Esophagus mucosa (tissue), 1 donor: ENCODE measurements around the gene OR8D4. TPM values are rescaled to one million over a fixed set of nuclear protein-coding genes. Genes with fewer than 3 reads are reported as not detected.
"Not testable (repeated sequence)": the region's sequence is repeated elsewhere in the genome, so short reads cannot be mapped to it uniquely, and the experiment has no call there.

Source experiments
- ATAC-seq: fragments of 200-7000 bp; cut with Tn5 transposase; one replicate; pipeline ENCODE4 v1.9.1; 2020
- total RNA-seq: library from RNA; stranded (reverse); gene quantifications from one replicate; pipeline ENCODE4 v1.2.4, GENCODE V29; 2023
- donor health status: DM: yes; HTN: yes; CAD: no.

Gene OR8D4
- total RNA-seq: not detected

DNA sequence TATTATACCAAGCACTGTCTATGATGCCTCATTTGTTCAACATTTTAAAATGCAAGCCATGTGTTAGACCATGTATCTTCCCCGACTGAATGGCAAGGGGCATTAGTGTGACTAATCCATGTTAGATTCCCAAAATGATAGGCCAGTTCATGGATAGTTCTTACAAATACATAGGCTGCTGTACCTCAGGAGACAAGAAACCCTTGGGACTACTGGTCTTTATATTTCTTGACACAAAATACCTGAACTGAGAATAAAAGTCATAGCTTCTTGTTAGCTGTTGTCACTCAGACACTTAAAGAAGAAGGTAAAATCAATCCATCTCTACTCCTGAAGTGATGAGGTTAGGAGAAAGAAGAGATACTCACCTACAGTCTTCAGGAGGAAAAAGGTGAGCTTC is at the start of gene OR8D4:
Gene OR8D4, plus strand, starts transcription at position 301 of the 400 bp plus-strand sequence. CDS start 4,265 bp downstream, outside the sequence.
- ATAC-seq: no peak

DNA sequence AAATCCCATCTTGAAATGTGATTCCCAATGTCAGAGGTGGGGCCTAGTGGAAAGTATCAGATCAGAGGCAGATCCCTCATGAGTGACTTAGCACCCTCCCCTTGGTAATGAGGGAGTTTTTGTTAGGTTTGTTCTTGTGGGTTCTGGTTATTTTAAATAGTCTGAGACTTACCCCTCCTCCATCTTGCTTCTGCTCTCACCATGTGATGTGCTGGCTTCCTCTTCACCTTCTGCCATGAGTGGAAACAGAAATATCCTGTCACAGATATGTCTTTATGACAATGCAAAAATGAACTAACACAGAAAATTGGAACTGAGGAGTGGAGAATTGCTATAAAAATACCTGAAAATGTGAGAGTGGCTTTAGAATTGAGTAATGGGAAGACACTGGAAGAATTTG is 49.6 kb upstream of the OR8D4 start:
- ATAC-seq: no peak

DNA sequence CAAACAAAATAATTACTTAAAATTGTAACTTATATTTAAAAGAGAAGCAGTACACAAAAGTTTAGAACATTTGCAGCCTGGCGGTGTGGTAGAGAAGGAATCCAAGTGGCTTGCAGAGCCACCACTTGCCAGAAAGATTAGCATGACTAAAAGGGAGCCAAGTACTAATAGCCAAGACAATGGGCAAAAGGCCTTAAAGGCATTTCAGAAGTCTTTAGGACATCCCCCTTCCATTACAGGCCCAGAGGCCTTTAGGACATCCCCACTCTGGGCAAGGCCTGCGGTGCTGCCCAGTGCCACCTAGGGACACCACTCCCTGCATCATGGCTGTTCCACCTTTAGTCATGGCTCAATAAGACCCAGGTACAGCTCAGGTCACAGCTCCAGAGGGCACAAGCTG is 48.9 kb upstream of the OR8D4 start:
- ATAC-seq: no peak

DNA sequence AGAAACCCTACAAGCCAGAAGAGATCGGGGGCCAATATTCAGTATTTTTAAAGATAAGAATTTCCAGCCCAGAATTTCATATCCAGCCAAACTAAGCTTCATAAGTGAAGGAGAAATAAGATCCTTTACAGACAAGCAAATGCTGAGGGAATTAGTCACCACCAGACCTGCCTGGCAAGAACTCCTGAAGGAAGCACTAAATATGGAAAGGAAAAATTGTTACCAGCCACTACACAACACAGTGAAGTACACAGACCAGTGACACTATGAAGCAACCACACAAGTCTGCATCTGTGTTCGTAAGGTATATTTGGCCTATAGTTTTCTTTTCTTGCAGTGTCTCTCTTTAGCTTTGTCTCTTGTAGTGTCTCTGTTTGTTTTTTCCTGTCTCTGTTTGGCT is 45.5 kb upstream of the OR8D4 start:
- ATAC-seq: no peak

DNA sequence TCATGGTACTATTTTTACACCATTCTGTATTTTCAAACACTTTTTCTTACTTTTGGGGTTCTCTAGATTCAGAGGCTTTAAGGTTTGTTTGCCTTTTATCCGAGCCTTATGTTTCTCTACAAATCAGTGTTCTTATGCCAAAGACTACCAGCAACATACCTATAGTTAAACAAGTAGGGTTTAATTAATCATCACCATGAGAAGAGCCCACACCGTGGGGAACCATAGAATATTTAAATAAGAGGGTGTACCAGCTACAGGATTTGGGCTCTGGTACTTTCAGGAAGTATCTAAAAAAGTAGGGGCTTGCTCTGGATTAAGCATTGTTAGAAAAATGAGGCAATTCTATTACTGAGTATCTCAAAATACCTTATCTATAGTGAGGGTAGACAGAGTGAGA is 42.2 kb upstream of the OR8D4 start:
- ATAC-seq: no peak

DNA sequence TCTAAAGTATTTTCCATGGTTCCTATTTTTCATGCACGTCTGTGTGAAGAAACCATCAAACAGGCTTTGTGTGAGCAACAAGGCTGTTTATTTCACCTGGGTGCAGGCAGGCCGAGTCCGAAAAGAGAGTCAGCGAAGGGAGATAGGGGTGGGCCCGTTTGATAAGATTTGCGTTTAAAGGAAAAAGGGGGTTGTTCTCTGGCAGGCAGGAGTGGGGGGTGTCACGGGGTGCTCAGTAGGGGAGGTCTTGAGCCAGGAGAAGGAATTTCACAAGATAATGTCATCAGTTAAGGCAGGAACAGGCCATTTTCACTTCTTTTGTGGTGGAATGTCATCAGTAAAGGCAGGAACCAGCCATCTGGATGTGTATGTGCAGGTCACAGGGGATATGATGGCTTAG is 36.7 kb upstream of the OR8D4 start:
- ATAC-seq: not testable (repeated sequence)

DNA sequence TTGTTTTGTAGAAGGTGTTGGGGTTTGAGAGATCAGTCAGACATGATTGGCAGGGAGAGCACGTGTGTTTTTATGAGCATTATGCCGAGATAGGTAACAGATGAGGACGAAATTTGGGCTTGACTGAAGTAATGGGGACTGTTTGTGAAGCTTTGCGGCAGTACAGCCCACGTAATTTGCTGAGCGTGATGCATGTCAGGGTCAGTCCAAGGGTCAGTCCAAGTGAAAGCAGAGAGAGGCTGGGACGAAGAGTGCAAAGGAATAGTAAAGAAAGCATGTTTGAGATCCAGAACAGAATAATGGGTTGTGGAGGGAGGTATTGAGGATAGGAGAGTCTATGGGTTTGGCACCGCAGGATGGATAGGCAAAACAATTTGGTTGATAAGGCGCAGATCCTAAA is 34.2 kb upstream of the OR8D4 start:
- not testable (repeated sequence) for ATAC-seq

DNA sequence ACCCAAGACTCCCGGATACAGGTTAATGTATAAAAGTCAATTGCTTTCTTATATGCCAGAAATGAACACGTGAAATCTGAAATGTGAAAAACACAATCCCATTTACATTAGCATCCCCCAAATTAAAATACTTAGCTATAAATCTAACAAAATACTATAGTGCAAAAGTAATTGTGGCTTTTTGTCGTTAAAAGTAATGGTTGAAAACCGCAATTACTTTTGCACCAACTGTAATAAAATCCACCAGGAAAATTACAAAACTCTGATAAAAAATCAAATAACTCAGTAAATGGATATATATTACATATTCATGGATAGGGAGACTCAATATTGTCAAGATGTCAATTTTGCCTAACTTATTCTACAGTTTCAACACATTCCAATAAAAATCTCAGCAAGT is 21.1 kb upstream of the OR8D4 start:
- ATAC-seq: no peak

DNA sequence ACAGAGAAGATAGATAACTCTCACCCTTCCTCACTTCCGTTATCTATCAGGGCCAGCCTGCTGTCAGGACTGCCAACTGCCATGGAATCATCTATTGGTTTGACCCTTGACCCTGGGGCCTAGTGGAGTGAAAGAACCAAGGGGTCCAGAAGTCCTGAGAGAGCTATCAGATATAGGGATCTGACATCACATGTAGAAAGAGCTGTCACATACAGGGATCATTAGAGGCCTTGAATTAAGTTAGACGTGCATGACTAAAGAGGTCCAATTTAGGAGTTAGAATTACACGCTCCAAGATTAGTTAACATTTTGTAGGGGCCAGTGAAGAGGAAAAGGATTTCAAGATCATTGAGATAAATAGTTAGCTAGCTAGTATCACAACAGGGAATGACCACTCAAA is 16.4 kb upstream of the OR8D4 start, which contains the start of gene TMEM225:
Gene TMEM225, minus strand, starts transcription at position 101 of the 400 bp plus-strand sequence. CDS start 245 bp downstream, outside the sequence.
- ATAC-seq: no peak

DNA sequence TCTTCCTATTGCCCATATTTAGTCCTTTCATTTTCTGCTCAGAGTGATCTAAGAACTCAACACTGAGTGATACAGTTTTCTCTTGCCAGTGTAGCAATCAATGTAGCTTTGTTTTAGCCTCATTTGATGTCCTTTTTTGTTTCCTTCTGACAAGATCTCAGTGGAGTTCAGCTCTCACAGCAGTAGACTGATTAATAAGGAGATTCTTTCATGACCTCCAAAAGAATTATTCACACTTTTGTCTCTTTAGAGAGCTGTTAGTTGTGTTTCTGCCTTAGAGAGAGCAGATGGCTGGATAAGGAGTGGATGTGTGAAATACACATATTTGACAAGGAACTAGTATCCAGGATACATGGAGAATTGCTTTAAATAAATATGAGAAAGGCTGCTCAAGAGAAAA is 9.9 kb upstream of the OR8D4 start:
- no peak for ATAC-seq

DNA sequence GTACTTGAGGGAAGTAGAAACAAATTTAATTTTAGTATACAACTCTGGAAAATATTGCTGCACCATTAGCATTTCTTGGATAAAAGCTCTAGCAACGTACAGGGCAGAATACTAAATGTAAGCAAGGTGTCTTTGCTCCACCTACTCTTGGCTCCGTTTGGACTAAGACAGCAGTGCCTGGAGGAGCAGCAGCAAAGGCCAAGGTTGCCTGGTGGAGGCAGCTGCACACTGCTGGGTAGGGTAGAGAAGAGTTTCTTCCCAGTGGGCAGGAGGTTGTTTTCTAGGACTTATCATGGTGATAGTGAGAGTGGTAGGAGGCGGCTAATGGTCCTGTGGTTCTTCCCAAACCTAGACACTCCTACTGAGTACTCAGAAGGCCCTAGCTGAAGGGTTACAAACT is 2.2 kb upstream of the OR8D4 start:
- no peak for ATAC-seq

DNA sequence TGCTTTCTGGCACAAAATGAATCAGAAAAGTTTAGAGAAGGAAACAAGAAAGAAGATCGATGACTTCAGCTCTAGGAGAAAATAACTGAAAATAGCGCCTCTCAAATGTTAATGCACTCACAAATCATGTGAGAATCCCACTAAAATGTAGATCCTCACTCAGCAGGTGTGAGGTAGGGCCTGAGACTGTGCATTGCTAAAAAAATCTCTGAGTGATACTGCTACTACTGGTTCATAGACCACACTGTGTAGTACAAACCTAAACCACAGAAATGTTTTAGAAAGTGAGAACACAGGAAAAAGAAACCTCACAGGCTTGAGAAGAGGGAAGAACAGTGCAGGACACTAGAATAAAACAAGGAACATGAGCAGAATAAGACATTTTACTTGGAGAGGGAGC is 2.0 kb downstream of the OR8D4 start:
- no peak for ATAC-seq

DNA sequence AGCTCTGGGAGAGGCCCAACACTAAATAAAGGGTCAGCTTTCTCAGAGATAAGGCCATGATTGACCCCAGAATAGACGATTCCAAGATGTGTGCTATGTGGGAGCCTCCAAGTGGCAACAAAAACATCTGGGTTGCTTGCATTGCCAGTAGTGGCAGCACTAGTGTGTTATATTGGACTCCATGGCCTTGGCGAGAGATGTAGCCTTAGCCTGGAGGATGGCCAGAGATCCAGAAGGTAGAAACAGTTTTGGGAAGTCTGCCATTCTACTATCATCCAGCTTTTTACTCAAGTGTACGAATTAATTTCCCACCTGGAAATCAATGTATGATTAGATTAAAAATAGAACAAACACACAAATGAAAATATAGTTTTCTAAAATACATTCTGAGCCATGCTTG is 3.0 kb downstream of the OR8D4 start:
- ATAC-seq: no peak

DNA sequence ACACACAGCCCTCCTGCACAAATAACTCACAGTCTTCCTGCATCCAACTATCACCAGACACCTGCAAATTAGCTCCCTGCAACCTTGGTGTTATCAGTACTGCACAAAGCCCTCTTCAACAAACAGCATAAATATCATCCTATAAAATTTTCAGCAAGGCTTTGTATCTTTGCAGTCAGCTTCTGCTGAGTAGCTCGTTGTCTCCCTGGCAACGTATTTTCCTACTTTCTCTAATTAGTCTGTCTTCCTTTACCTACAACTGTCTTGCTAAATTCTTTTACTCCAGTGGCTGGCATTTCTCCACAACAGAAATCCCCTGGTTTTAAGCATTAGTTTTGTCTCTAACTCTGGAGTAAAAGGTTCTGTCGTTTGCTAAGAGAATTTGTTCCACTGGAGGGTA is 3.9 kb downstream of the OR8D4 start:
- no peak for ATAC-seq

DNA sequence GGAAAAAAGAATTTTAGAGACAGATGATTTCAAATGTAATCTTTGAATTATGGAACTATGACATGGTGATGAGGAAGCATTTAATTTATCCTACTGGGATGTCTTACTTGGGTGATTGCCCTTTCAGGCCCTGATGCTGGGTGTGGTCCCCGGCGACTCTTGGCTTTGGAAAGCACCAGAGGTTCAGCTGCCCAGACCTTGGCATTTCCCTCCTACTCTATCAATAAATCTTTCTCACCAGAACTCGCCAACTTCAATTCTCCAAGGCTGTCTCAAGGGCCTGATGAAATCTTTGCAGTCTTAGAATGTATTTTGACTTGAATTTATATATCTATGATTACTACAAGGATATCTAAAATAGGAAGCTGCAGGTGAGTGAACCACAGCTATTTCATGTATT is 19.0 kb downstream of the OR8D4 start:
- no peak for ATAC-seq

DNA sequence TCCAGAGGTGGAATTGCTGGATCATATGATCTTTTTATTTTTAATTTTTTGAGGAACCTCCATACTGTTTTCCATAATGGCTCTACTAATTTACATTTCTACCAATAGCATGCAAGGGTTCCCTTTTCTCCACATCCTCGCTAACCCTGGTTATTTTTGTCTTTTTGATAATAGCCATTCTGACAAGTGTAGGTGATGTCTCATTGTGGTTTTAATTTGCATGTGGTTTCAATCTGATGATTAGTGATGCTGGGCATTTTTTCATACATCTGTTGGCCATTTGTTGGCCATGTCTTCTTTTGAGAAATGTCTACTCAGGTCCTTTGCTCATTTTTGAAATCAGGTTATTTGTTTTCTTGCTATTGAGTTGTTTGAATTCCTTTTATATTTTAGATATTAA is 22.1 kb downstream of the OR8D4 start:
- ATAC-seq: no peak

DNA sequence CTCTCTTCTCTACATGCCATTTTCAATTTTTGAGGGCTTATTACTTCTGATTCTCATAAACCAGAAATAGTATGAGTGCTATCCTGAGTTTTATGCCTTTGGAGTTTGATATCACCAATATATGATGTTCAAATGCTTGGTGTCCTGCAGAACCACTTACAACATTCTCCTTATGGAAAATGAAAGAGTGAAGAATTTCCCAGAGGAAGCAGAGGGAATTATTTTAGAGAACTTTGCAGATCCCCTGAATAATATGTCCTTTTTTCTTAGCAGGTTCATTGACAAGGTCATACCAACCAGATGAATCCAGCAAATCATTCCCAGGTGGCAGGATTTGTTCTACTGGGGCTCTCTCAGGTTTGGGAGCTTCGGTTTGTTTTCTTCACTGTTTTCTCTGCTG is 37.4 kb downstream of the OR8D4 start, which contains the start of gene OR4D5:
Gene OR4D5, plus strand, starts transcription at position 301 of the 400 bp plus-strand sequence. Its CDS starts 0 bp downstream, at position 301.
- ATAC-seq: no peak

DNA sequence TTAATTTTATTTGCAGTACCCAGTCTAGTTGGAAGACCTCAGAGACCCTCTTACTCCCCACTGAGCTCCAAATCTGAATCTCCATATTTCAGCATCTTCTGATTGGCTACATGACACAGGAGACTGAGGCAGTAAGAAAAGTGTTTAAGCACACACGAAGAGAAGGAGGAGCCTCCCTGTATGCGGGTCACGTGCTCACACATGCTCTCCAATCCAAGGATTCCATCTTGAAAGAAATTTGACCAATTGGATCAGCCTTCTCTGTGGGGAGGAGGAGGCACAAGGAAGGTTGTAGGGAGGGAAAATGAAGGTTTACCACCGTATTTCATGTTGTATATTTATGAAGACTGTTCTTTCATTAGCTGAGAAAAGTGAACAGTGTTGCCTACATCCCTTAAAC is 40.4 kb downstream of the OR8D4 start:
- no peak for ATAC-seq

DNA sequence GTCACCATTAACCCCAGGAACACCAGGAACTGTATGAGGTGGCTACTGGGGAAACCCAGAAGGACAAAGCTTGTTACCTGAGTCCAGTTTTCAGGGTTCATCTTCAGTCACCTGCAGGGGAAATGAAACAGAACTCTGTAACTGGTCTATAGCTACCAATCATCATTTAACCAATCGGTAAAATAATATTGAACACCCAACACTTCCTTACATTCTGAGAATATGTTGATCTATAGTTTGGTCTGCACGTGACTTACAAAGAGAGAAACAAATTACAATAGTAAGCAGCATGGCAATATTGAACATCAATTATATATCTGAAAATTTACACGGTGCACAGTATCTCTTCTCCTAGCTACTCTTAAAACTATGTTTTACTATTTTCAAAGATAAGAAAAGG is 41.8 kb downstream of the OR8D4 start, which contains the start of gene OR6T1:
Gene OR6T1, minus strand, starts transcription at position 101 of the 400 bp plus-strand sequence. Its CDS starts 0 bp downstream, at position 101.
- ATAC-seq: no peak

DNA sequence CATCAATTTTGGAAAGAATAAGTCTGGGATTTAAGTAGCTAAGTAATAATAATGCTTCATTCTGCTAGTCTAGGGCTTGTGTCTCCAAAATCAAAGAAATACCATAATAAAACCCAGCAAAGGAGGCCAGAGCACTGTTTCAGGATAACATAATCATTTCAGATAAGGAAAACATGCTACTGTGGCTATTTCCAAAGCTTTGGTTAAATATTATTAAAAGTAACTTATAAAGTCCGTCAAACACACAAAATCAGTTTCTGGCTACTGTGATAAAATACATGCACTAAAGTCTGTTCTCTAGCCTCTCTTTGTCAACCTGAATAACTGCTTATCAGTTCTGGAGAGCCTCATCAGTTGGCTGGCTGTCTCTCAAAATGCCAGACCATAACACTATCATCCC is 43.2 kb downstream of the OR8D4 start:
- no peak for ATAC-seq

DNA sequence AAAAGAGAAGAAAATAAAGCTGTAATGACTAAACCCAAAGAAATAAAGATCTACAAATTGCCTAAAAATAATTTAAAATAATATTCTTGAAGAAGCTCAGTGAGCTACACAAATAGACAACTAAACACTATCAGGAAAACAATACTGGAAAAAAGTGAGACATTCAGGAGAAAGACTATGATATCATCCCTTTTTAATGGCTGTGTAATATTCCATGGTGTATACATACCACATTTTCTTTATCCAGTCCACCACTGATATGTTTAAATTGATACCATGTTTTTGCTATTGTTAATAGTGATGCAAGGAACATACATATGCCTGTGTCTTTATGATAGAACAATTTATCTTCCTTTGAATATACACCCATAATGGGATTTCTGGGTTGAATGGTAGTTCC is 54.8 kb downstream of the OR8D4 start:
- no peak for ATAC-seq
